ENCODE data around the gene NR4A1.

NR4A1 gene

DNA sequence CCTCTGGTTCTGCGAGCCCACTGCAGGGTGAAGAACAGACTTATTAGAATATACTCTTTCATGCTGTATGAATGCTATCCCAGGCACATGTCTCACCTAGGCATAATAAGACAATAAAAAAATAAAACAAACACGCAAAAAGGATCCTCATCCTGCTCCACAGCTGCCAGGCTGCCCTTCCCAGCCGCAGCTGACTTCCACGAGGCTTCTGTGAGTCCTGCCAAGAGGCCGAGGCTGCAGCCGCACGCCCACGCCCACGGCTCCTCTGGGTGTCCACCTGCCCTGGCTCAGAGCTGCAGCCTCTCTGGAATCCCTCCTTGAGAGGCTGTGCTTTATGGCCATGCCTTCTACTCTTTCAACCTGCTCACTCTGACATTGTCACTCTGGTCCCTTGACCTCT, 35.1 kb downstream of the NR4A1 start:
- TF ChIP-seq, protein P1, sequence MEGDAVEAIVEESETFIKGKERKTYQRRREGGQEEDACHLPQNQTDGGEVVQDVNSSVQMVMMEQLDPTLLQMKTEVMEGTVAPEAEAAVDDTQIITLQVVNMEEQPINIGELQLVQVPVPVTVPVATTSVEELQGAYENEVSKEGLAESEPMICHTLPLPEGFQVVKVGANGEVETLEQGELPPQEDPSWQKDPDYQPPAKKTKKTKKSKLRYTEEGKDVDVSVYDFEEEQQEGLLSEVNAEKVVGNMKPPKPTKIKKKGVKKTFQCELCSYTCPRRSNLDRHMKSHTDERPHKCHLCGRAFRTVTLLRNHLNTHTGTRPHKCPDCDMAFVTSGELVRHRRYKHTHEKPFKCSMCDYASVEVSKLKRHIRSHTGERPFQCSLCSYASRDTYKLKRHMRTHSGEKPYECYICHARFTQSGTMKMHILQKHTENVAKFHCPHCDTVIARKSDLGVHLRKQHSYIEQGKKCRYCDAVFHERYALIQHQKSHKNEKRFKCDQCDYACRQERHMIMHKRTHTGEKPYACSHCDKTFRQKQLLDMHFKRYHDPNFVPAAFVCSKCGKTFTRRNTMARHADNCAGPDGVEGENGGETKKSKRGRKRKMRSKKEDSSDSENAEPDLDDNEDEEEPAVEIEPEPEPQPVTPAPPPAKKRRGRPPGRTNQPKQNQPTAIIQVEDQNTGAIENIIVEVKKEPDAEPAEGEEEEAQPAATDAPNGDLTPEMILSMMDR (IDR thresholded peaks at IDR 0.05; ENCODE audit: poor library complexity, severe bottlenecking): no peak
- Histone ChIP-seq H3K36me3 (ENCODE audit: low read depth) (no peaks in the 10 kb centered on the region), H3K9me3 (ENCODE audit: severe bottlenecking) (no peaks in the 10 kb centered on the region), H3K4me1 (ENCODE audit: insufficient read depth, poor library complexity, severe bottlenecking) (no peaks in the 10 kb centered on the region), H3K27me3 (ENCODE audit: insufficient read depth, poor library complexity, severe bottlenecking) (peaks cover 10% of the 10 kb centered on the region), H3K27ac (ENCODE audit: poor library complexity, severe bottlenecking) (no peak overlapping the region), H3K4me3 (ENCODE audit: severe bottlenecking) (no peak overlapping the region)
- no peak for ATAC-seq (ENCODE audit: low read depth)
- DNase-seq (ENCODE audit: low spot score): no peak

GRCh38 chr12:52086944-52087835, 35.9 kb downstream of the NR4A1 start:
- DNase-seq (ENCODE audit: low spot score) (no peak), ATAC-seq (ENCODE audit: low read depth) (no peak)
- Histone ChIP-seq H3K27ac (ENCODE audit: poor library complexity, severe bottlenecking) (no peak overlapping the region), H3K9me3 (ENCODE audit: severe bottlenecking) (no peaks in the 10 kb centered on the region), H3K4me1 (ENCODE audit: insufficient read depth, poor library complexity, severe bottlenecking) (no peaks in the 10 kb centered on the region), H3K27me3 (ENCODE audit: insufficient read depth, poor library complexity, severe bottlenecking) (peaks cover 19% of the 10 kb centered on the region), H3K36me3 (ENCODE audit: low read depth) (no peaks in the 10 kb centered on the region), H3K4me3 (ENCODE audit: severe bottlenecking) (no peak overlapping the region)
- TF ChIP-seq, protein P1 (IDR thresholded peaks at IDR 0.05; ENCODE audit: poor library complexity, severe bottlenecking): no peak

DNA sequence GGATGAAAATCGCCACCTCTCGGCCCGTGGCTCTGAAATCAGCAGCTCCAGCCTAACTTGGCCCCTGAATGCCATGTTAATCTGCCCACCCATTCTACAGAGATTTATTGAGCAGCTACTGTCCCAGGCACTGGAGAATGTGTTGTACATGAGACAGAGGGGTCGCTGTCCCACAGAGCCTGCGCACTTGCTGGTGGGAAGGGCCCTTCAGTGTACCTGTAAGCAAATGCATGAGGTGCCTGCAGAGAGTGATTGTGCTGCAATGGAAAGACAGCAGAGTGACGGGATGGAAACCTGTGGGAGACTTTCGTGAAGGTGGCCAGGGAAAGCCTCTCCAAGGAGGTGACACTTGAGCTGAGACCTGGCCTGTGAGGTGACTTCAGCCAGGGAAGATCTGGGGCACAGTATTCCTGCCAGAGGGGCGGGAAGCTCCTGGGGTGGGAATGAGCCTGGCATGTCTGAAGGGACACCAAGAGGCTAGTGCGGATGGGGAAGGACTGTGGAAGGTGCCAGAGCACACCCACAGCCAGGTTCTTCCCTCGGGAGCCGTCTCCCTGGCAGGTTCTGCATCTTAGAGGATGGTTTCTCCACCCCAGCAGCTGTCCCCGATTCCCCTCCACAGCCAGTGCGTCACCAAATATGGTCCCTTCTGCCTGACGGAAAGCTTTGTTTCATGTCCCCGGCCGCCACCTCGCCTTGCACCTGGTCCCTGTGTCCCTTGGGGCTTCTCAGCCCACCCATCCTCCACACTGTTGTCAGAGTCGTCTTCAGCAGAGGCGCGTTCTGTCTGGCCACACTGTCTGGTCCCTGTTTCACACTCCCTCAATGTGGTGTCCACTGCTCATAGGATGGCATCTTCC, 36.9 kb downstream of the NR4A1 start:
- H3K27ac ChIP-seq (ENCODE audit: poor library complexity, severe bottlenecking): no peak overlapping the region
- peaks cover 29% of the 10 kb centered on the region for H3K27me3 ChIP-seq (ENCODE audit: insufficient read depth, poor library complexity, severe bottlenecking)
- ATAC-seq (ENCODE audit: low read depth) (no peak), DNase-seq (ENCODE audit: low spot score) (no peak)
- H3K36me3 ChIP-seq (ENCODE audit: low read depth): no peaks in the 10 kb centered on the region
- no peak overlapping the region for H3K4me3 ChIP-seq (ENCODE audit: severe bottlenecking)
- TF ChIP-seq, protein P1 (IDR thresholded peaks at IDR 0.05; ENCODE audit: poor library complexity, severe bottlenecking): no peak
- H3K9me3 ChIP-seq (ENCODE audit: severe bottlenecking): no peaks in the 10 kb centered on the region
- H3K4me1 ChIP-seq (ENCODE audit: insufficient read depth, poor library complexity, severe bottlenecking): no peaks in the 10 kb centered on the region

DNA sequence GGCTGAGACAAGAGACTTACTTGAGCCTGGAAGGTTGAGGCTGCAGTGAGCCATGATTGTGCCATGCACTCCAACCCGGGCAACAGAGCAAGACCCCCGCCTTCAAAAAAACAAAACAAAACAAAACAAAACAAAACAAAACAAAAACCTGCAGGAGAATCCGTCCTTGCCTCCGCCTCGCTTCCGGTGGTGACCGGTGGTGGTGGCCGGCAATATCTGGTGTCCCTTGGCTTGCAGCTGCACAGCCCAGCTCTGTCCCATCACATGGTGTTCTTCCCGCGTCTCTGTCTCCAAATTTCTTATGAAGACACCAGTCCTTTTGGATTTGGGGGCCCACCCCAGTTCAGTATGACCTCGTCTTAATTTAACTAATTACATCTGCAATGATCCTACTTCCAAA, 38.2 kb downstream of the NR4A1 start:
- Histone ChIP-seq H3K27me3 (ENCODE audit: insufficient read depth, poor library complexity, severe bottlenecking) (peaks cover 33% of the 10 kb centered on the region), H3K4me3 (ENCODE audit: severe bottlenecking) (no peak overlapping the region), H3K4me1 (ENCODE audit: insufficient read depth, poor library complexity, severe bottlenecking) (no peaks in the 10 kb centered on the region), H3K27ac (ENCODE audit: poor library complexity, severe bottlenecking) (no peak overlapping the region), H3K36me3 (ENCODE audit: low read depth) (no peaks in the 10 kb centered on the region), H3K9me3 (ENCODE audit: severe bottlenecking) (no peaks in the 10 kb centered on the region)
- ATAC-seq (ENCODE audit: low read depth) (no peak), DNase-seq (ENCODE audit: low spot score) (no peak)
- TF ChIP-seq, protein P1 (IDR thresholded peaks at IDR 0.05; ENCODE audit: poor library complexity, severe bottlenecking): no peak

Measured in RWPE2 (cell line).